Type B pancreatic cell (in vitro differentiated cells): ENCODE measurements around the gene SYNE2. TPM values are rescaled to one million over a fixed set of nuclear protein-coding genes. Genes with fewer than 3 reads are reported as not detected.

ENCODE experiments used
- DNase-seq: peaks from one replicate; pipeline ENCODE4 v3.0.0; 2021; ENCODE audit warnings: mixed read lengths; ENCODE audit not compliant: unreplicated experiment; ENCODE audit errors: extremely low spot score
- H3K27ac Mint-ChIP-seq: 2 replicates; pipeline ENCODE4 v1.8.0; 2021; ENCODE audit warnings: mild to moderate bottlenecking, mixed read lengths
- H3K27me3 Mint-ChIP-seq: 2 replicates; pipeline ENCODE4 v1.8.0; 2021; ENCODE audit warnings: mixed read lengths
- H3K36me3 Mint-ChIP-seq: 2 replicates; pipeline ENCODE4 v1.8.0; 2021; ENCODE audit warnings: mixed read lengths
- H3K4me1 Mint-ChIP-seq: one replicate; pipeline ENCODE4 v1.8.0; 2021; ENCODE audit warnings: mixed read lengths; ENCODE audit not compliant: unreplicated experiment
- H3K4me3 Mint-ChIP-seq: 2 replicates; pipeline ENCODE4 v1.8.0; 2021; ENCODE audit warnings: mild to moderate bottlenecking, mixed read lengths
- H3K9me3 Mint-ChIP-seq: 2 replicates; pipeline ENCODE4 v1.8.0; 2021; ENCODE audit warnings: mixed read lengths
- CTCF ChIP-seq: fragments of 200-600 bp; sonication (generic); conservative IDR thresholded peaks from 2 replicates; pipeline ENCODE4 v1.5.0; 2021; ENCODE audit warnings: antibody characterized with exemption, mild to moderate bottlenecking
- total RNA-seq: library from RNA; stranded (reverse); gene quantifications from 2 replicates; pipeline ENCODE4 v1.2.1, GENCODE V29; 2021; ENCODE audit warnings: low replicate concordance

The SYNE2 gene
- total RNA-seq, 1 donor from 2014 or later = 75.1 TPM

- Mint-ChIP-seq H3K4me3 (no peak overlapping the region), H3K36me3 (no peaks in the 10 kb centered on the region), H3K27ac (no peak overlapping the region), H3K27me3 (no peaks in the 10 kb centered on the region), H3K4me1 (no peaks in the 10 kb centered on the region), H3K9me3 (no peaks in the 10 kb centered on the region)
- no peak for TF ChIP-seq CTCF
- no peak for DNase-seq
Measured at GRCh38 chr14:63960926-63961567, 108.2 kb downstream of the SYNE2 start.

- no peaks in the 10 kb centered on the region for H3K27me3 Mint-ChIP-seq
- H3K9me3 Mint-ChIP-seq = no peaks in the 10 kb centered on the region
- no peaks in the 10 kb centered on the region for H3K4me1 Mint-ChIP-seq
- no peak overlapping the region for H3K27ac Mint-ChIP-seq
- no peaks in the 10 kb centered on the region for H3K36me3 Mint-ChIP-seq
- no peak for TF ChIP-seq CTCF
- H3K4me3 Mint-ChIP-seq = no peak overlapping the region
- DNase-seq = no peak
Measured at GRCh38 chr14:63962906-63963305, 110.1 kb downstream of the SYNE2 start.

- Mint-ChIP-seq H3K4me1 (no peaks in the 10 kb centered on the region), H3K9me3 (no peaks in the 10 kb centered on the region), H3K36me3 (no peaks in the 10 kb centered on the region), H3K27ac (no peak overlapping the region), H3K27me3 (no peaks in the 10 kb centered on the region), H3K4me3 (no peak overlapping the region)
- no peak for DNase-seq
- no peak for TF ChIP-seq CTCF
Measured at GRCh38 chr14:63963439-63963838, 110.6 kb downstream of the SYNE2 start.

- Mint-ChIP-seq H3K27ac (no peak overlapping the region), H3K9me3 (no peaks in the 10 kb centered on the region), H3K27me3 (no peaks in the 10 kb centered on the region), H3K4me3 (no peak overlapping the region), H3K36me3 (peaks cover 4% of the 10 kb centered on the region), H3K4me1 (no peaks in the 10 kb centered on the region)
- DNase-seq = no peak
- TF ChIP-seq CTCF = no peak
Measured at GRCh38 chr14:63964113-63964512, 111.3 kb downstream of the SYNE2 start.

- peaks cover 4% of the 10 kb centered on the region for H3K36me3 Mint-ChIP-seq
- no peak for DNase-seq
- no peak overlapping the region for H3K4me3 Mint-ChIP-seq
- no peaks in the 10 kb centered on the region for H3K27me3 Mint-ChIP-seq
- H3K27ac Mint-ChIP-seq = no peak overlapping the region
- H3K9me3 Mint-ChIP-seq = no peaks in the 10 kb centered on the region
- no peaks in the 10 kb centered on the region for H3K4me1 Mint-ChIP-seq
- TF ChIP-seq CTCF = no peak
Measured at GRCh38 chr14:63966407-63966806, 113.6 kb downstream of the SYNE2 start.
